ENCODE data around the gene DHX16. TPM values are rescaled to one million over a fixed set of nuclear protein-coding genes. Genes with fewer than 3 reads are reported as not detected.

The DHX16 gene
- polyA plus RNA-seq, 3 donors: 16.4 to 70.1 (median 19.0) TPM

GRCh38 chr6:30611856-30612194, 61.0 kb downstream of the DHX16 start:
- peaks cover 56 to 67% of the 10 kb centered on the region in 2 donors for H3K36me3 Mint-ChIP-seq
- no peak overlapping the region for H3K4me3 Mint-ChIP-seq
- H3K27me3 Mint-ChIP-seq (ENCODE audit: low read depth in 3 of 3): peaks cover 0 to 2% (median 0%) of the 10 kb centered on the region in 3 donors
- Histone ChIP-seq H3K4me1 (ENCODE audit: control insufficient read depth in 1 of 2, insufficient read depth in 2 of 2, low read length in 2 of 2) (peaks cover 19 to 28% of the 10 kb centered on the region in 2 donors), H3K9me3 (replicated peaks in 1 of 2; ENCODE audit: control insufficient read depth in 1 of 2, insufficient read depth in 1 of 2, low read length in 2 of 2) (no peaks in the 10 kb centered on the region), H3K27me3 (ENCODE audit: control insufficient read depth in 2 of 2, insufficient read depth in 2 of 2, low read length in 2 of 2) (no peaks in the 10 kb centered on the region), H3K4me2 (replicated peaks; ENCODE audit: extremely low read depth, low read length, poor library complexity, severe bottlenecking) (no peak overlapping the region), H3K9ac (ENCODE audit: insufficient read depth, low read length, poor library complexity, severe bottlenecking) (no peak overlapping the region), H4K20me1 (ENCODE audit: insufficient read depth, low read length) (peaks cover 92% of the 10 kb centered on the region), H3K27ac (ENCODE audit: low read depth in 1 of 2, low read length in 2 of 2) (no peak overlapping the region), H3K36me3 (replicated peaks in 1 of 2; ENCODE audit: control insufficient read depth in 1 of 2, insufficient read depth in 2 of 2, low read length in 2 of 2) (peaks cover 36 to 57% of the 10 kb centered on the region in 2 donors), H3K79me2 (ENCODE audit: insufficient read depth, low read length) (peaks cover 73% of the 10 kb centered on the region), H2AFZ (ENCODE audit: insufficient read depth, low read depth, low read length, poor library complexity, severe bottlenecking) (no peak overlapping the region), H3K4me3 (replicated peaks in 1 of 3; ENCODE audit: low read depth in 2 of 3, low read length in 3 of 3) (no peak overlapping the region)
- peak overlapping the region in 1 of 7 donors; percentile 80 for H3K27ac Mint-ChIP-seq
- peaks cover 34% of the 10 kb centered on the region for H3K4me1 Mint-ChIP-seq
- intact Hi-C loops (cut with micrococcal nuclease): loop anchor here (5.0 kb wide), 2 partner anchors 35 to 120 kb away; no protein-coding TSS in a partner anchor
- no peak for DNase-seq
- peaks cover 0 to 7% (median 4%) of the 10 kb centered on the region in 7 donors for H3K9me3 Mint-ChIP-seq
- WGBS (ENCODE audit: insufficient coverage): no CpG with 5 or more reads among the region's 2 CpGs
- no peak for TF ChIP-seq CTCF (IDR thresholded peaks at IDR 0.05)

- WGBS (ENCODE audit: insufficient coverage): 100% methylated on average over 1 of the region's 9 CpGs
- Histone ChIP-seq H3K36me3 (replicated peaks in 1 of 2; ENCODE audit: control insufficient read depth in 1 of 2, insufficient read depth in 2 of 2, low read length in 2 of 2) (peaks cover 37 to 57% of the 10 kb centered on the region in 2 donors), H3K4me2 (replicated peaks; ENCODE audit: extremely low read depth, low read length, poor library complexity, severe bottlenecking) (no peak overlapping the region), H2AFZ (ENCODE audit: insufficient read depth, low read depth, low read length, poor library complexity, severe bottlenecking) (no peak overlapping the region), H3K79me2 (ENCODE audit: insufficient read depth, low read length) (peaks cover 68% of the 10 kb centered on the region), H3K9me3 (replicated peaks in 1 of 2; ENCODE audit: control insufficient read depth in 1 of 2, insufficient read depth in 1 of 2, low read length in 2 of 2) (no peaks in the 10 kb centered on the region), H3K27me3 (ENCODE audit: control insufficient read depth in 2 of 2, insufficient read depth in 2 of 2, low read length in 2 of 2) (no peaks in the 10 kb centered on the region), H4K20me1 (ENCODE audit: insufficient read depth, low read length) (peaks cover 92% of the 10 kb centered on the region), H3K27ac (ENCODE audit: low read depth in 1 of 2, low read length in 2 of 2) (no peak overlapping the region), H3K4me1 (ENCODE audit: control insufficient read depth in 1 of 2, insufficient read depth in 2 of 2, low read length in 2 of 2) (peaks cover 19 to 28% of the 10 kb centered on the region in 2 donors), H3K9ac (ENCODE audit: insufficient read depth, low read length, poor library complexity, severe bottlenecking) (no peak overlapping the region), H3K4me3 (replicated peaks in 1 of 3; ENCODE audit: low read depth in 2 of 3, low read length in 3 of 3) (no peak overlapping the region)
- peaks cover 0 to 3% (median 2%) of the 10 kb centered on the region in 7 donors for H3K9me3 Mint-ChIP-seq
- H3K27me3 Mint-ChIP-seq (ENCODE audit: low read depth in 3 of 3): no peaks in the 10 kb centered on the region
- H3K27ac Mint-ChIP-seq: peak overlapping the region in 4 of 7 donors; percentile 8 to 80 (median 74)
- no peak for TF ChIP-seq CTCF (IDR thresholded peaks at IDR 0.05)
- H3K4me1 Mint-ChIP-seq: peaks cover 34% of the 10 kb centered on the region
- peak overlapping the region in 1 of 2 donors; percentile 5 for H3K4me3 Mint-ChIP-seq
- intact Hi-C loops (cut with micrococcal nuclease): loop anchor here (5.0 kb wide), 2 partner anchors 34 to 119 kb away; no protein-coding TSS in a partner anchor
- peaks cover 56 to 67% of the 10 kb centered on the region in 2 donors for H3K36me3 Mint-ChIP-seq
- no peak for DNase-seq
Observed at GRCh38 chr6:30611150-30611855, 61.5 kb downstream of the DHX16 start.

Measured in CD14-positive monocyte (primary cell).